HEK293 (cell line): ENCODE data around the gene PERCC1.

Experiments
- EGR2 ChIP-seq: fragments of 450-650 bp; formaldehyde crosslinking; IDR thresholded peaks from 2 replicates; pipeline ENCODE4 v1.5.1; 2016; ENCODE audit warnings: low read depth, missing biosample characterization, missing genetic modification characterization
- INSM2 ChIP-seq: fragments of 450-650 bp; formaldehyde crosslinking; IDR thresholded peaks from 2 replicates; pipeline ENCODE4 v1.5.1; 2016; ENCODE audit warnings: missing biosample characterization, missing genetic modification characterization
- KLF10 ChIP-seq: fragments of 450-650 bp; IDR thresholded peaks from 2 replicates; pipeline ENCODE4 v1.5.1; 2018; ENCODE audit warnings: missing biosample characterization, mild to moderate bottlenecking, missing genetic modification characterization
- MZF1 ChIP-seq: fragments of 450-650 bp; formaldehyde crosslinking; IDR thresholded peaks from 2 replicates; pipeline ENCODE4 v1.5.1; 2017; ENCODE audit warnings: missing biosample characterization, missing genetic modification characterization, borderline replicate concordance
- ZBTB20 ChIP-seq: fragments of 450-650 bp; formaldehyde crosslinking; IDR thresholded peaks from 2 replicates; pipeline ENCODE4 v1.5.1; 2016; ENCODE audit warnings: missing biosample characterization, missing genetic modification characterization
- ZBTB26 ChIP-seq: fragments of 450-650 bp; formaldehyde crosslinking; optimal IDR thresholded peaks from 2 replicates; pipeline ENCODE3; 2016; ENCODE audit warnings: missing biosample characterization, mild to moderate bottlenecking, missing genetic modification characterization
- ZFHX2 ChIP-seq: fragments of 450-650 bp; formaldehyde crosslinking; conservative IDR thresholded peaks from 2 replicates; pipeline ENCODE4 v1.5.1; 2016; ENCODE audit warnings: missing biosample characterization, missing genetic modification characterization
- ZFP3 ChIP-seq: fragments of 450-650 bp; formaldehyde crosslinking; IDR thresholded peaks from 2 replicates; pipeline ENCODE4 v1.5.1; 2016; ENCODE audit warnings: low read depth, missing biosample characterization, missing genetic modification characterization
- ZFP69B ChIP-seq: fragments of 450-650 bp; formaldehyde crosslinking; IDR thresholded peaks from 2 replicates; pipeline ENCODE4 v1.5.1; 2016; ENCODE audit warnings: missing biosample characterization, missing genetic modification characterization
- ZNF10 ChIP-seq: fragments of 450-650 bp; formaldehyde crosslinking; IDR thresholded peaks from 2 replicates; pipeline ENCODE4 v1.5.1; 2017; ENCODE audit warnings: missing biosample characterization, missing genetic modification characterization
- ZNF114 ChIP-seq: fragments of 450-650 bp; formaldehyde crosslinking; IDR thresholded peaks from 2 replicates; pipeline ENCODE4 v1.5.0; 2017; ENCODE audit warnings: missing biosample characterization, missing genetic modification characterization
- ZNF132 ChIP-seq: fragments of 450-650 bp; formaldehyde crosslinking; IDR thresholded peaks from 2 replicates; pipeline ENCODE4 v1.5.1; 2017; ENCODE audit warnings: missing biosample characterization, missing genetic modification characterization, borderline replicate concordance
- ZNF146 ChIP-seq: fragments of 450-650 bp; formaldehyde crosslinking; IDR thresholded peaks from 2 replicates; pipeline ENCODE4 v1.5.1; 2016; ENCODE audit warnings: missing biosample characterization, missing genetic modification characterization
- ZNF174 ChIP-seq: fragments of 450-650 bp; formaldehyde crosslinking; IDR thresholded peaks from 2 replicates; pipeline ENCODE4 v1.5.0; 2017; ENCODE audit warnings: missing biosample characterization, mild to moderate bottlenecking, missing genetic modification characterization
- ZNF175 ChIP-seq: fragments of 450-650 bp; formaldehyde crosslinking; IDR thresholded peaks from 2 replicates; pipeline ENCODE4 v1.5.1; 2016; ENCODE audit warnings: missing biosample characterization, missing genetic modification characterization
- ZNF211 ChIP-seq: fragments of 450-650 bp; formaldehyde crosslinking; IDR thresholded peaks from 2 replicates; pipeline ENCODE4 v1.5.1; 2016; ENCODE audit warnings: low read depth, missing biosample characterization, missing genetic modification characterization
- ZNF24 ChIP-seq: fragments of 450-650 bp; formaldehyde crosslinking; IDR thresholded peaks from 2 replicates; pipeline ENCODE4 v1.5.1; 2016; ENCODE audit warnings: missing biosample characterization, missing genetic modification characterization
- ZNF248 ChIP-seq: fragments of 450-650 bp; formaldehyde crosslinking; IDR thresholded peaks from 2 replicates; pipeline ENCODE4 v1.5.1; 2017; ENCODE audit warnings: missing biosample characterization, missing genetic modification characterization
- ZNF266 ChIP-seq: fragments of 450-650 bp; formaldehyde crosslinking; IDR thresholded peaks from 2 replicates; pipeline ENCODE4 v1.5.1; 2016; ENCODE audit warnings: missing biosample characterization, missing genetic modification characterization, low read depth
- ZNF302 ChIP-seq: fragments of 450-650 bp; formaldehyde crosslinking; IDR thresholded peaks from 2 replicates; pipeline ENCODE4 v1.5.1; 2016; ENCODE audit warnings: missing biosample characterization, missing genetic modification characterization, low read depth
- ZNF324 ChIP-seq: fragments of 450-650 bp; formaldehyde crosslinking; IDR thresholded peaks from 2 replicates; pipeline ENCODE4 v1.5.1; 2016; ENCODE audit warnings: missing biosample characterization, missing genetic modification characterization
- ZNF366 ChIP-seq: fragments of 450-650 bp; formaldehyde crosslinking; conservative IDR thresholded peaks from 2 replicates; pipeline ENCODE4 v1.5.1; 2016; ENCODE audit warnings: missing biosample characterization, missing genetic modification characterization
- ZNF473 ChIP-seq: fragments of 450-650 bp; formaldehyde crosslinking; IDR thresholded peaks from 2 replicates; pipeline ENCODE4 v1.5.1; 2017; ENCODE audit warnings: missing biosample characterization, missing genetic modification characterization
- ZNF544 ChIP-seq: fragments of 450-650 bp; formaldehyde crosslinking; IDR thresholded peaks from 2 replicates; pipeline ENCODE4 v1.5.0; 2017; ENCODE audit warnings: missing biosample characterization, missing genetic modification characterization
- ZNF558 ChIP-seq: fragments of 450-650 bp; formaldehyde crosslinking; IDR thresholded peaks from 2 replicates; pipeline ENCODE4 v1.5.1; 2016; ENCODE audit warnings: missing biosample characterization, missing genetic modification characterization
- ZNF585B ChIP-seq: fragments of 450-650 bp; formaldehyde crosslinking; IDR thresholded peaks from 2 replicates; pipeline ENCODE4 v1.5.1; 2016; ENCODE audit warnings: missing biosample characterization, missing genetic modification characterization
- ZNF600 ChIP-seq: fragments of 450-650 bp; formaldehyde crosslinking; IDR thresholded peaks from 2 replicates; pipeline ENCODE4 v1.5.1; 2016; ENCODE audit warnings: missing biosample characterization, missing genetic modification characterization
- ZNF623 ChIP-seq: fragments of 450-650 bp; formaldehyde crosslinking; IDR thresholded peaks from 2 replicates; pipeline ENCODE4 v1.5.1; 2016; ENCODE audit warnings: missing biosample characterization, missing genetic modification characterization
- ZNF677 ChIP-seq: fragments of 450-650 bp; IDR thresholded peaks from 2 replicates; pipeline ENCODE4 v1.5.0; 2018; ENCODE audit warnings: missing biosample characterization, mild to moderate bottlenecking, missing genetic modification characterization, moderate library complexity
- ZNF701 ChIP-seq: fragments of 450-650 bp; formaldehyde crosslinking; IDR thresholded peaks from 2 replicates; pipeline ENCODE4 v1.5.1; 2016; ENCODE audit warnings: missing biosample characterization, missing genetic modification characterization
- ZNF777 ChIP-seq: fragments of 450-650 bp; formaldehyde crosslinking; IDR thresholded peaks from 2 replicates; pipeline ENCODE4 v1.5.1; 2017; ENCODE audit warnings: missing biosample characterization, missing genetic modification characterization, borderline replicate concordance
- ZXDB ChIP-seq: fragments of 450-650 bp; formaldehyde crosslinking; IDR thresholded peaks from 2 replicates; pipeline ENCODE4 v1.5.1; 2016; ENCODE audit warnings: missing biosample characterization, missing genetic modification characterization
- TF ChIP-seq, protein P1 (sequence below): fragments of 450-650 bp; IDR thresholded peaks from 2 replicates; pipeline ENCODE4 v1.5.1; 2018; ENCODE audit warnings: missing biosample characterization, mild to moderate bottlenecking, missing genetic modification characterization
- TF ChIP-seq, protein P2 (sequence below): fragments of 450-650 bp; formaldehyde crosslinking; IDR thresholded peaks from 2 replicates; pipeline ENCODE4 v1.5.1; 2017; ENCODE audit warnings: missing biosample characterization, missing genetic modification characterization
- TF ChIP-seq, protein P3 (sequence below): fragments of 450-650 bp; formaldehyde crosslinking; IDR thresholded peaks from 2 replicates; pipeline ENCODE4 v1.5.1; 2016; ENCODE audit warnings: missing biosample characterization, missing genetic modification characterization

Gene PERCC1

GRCh38 chr16:1474796-1475551 lies 44.1 kb downstream of the PERCC1 start, which contains the start of gene CLCN7 (continued):
- TF ChIP-seq INSM2 (no peak; the same call in 1 of the 2 replicates), ZBTB20 (tag by site-specific recombination) (peak; percentile 84), ZNF175 (tag by site-specific recombination) (no peak), ZNF211 (no peak), ZNF324 (tag by site-specific recombination) (no peak), ZNF132 (tag by site-specific recombination) (no peak), ZNF248 (no peak), ZNF114 (tag by site-specific recombination) (no peak), ZNF366 (tag by site-specific recombination) (no peak), ZFP3 (no peak), ZNF677 (tag by site-specific recombination) (no peak), ZNF544 (tag by site-specific recombination) (no peak), ZNF585B (no peak), ZNF10 (tag by site-specific recombination) (0 out of 2 replicates have a peak, but pooled peaks have one; percentile 15), KLF10 (tag by site-specific recombination) (peak; percentile 57; the same call in 1 of the 2 replicates), EGR2 (peak; percentile 63; the same call in 1 of the 2 replicates), ZNF623 (no peak), ZNF302 (no peak), ZBTB26 (peak; percentile 88), ZFP69B (tag by site-specific recombination) (no peak), MZF1 (no peak), ZNF558 (no peak), ZNF701 (tag by site-specific recombination) (no peak), ZNF473 (tag by site-specific recombination) (no peak), ZNF24 (peak; percentile 67; the same call in 1 of the 2 replicates), ZNF777 (tag by site-specific recombination) (no peak), ZNF266 (tag by site-specific recombination) (no peak), ZNF600 (tag by site-specific recombination) (no peak), ZFHX2 (tag by site-specific recombination) (peak; percentile 75), ZNF146 (tag by site-specific recombination) (peak; percentile 51; the same call in 1 of the 2 replicates), ZNF174 (tag by site-specific recombination) (no peak), ZXDB (tag by site-specific recombination) (peak; percentile 71)
- TF ChIP-seq, protein P1, sequence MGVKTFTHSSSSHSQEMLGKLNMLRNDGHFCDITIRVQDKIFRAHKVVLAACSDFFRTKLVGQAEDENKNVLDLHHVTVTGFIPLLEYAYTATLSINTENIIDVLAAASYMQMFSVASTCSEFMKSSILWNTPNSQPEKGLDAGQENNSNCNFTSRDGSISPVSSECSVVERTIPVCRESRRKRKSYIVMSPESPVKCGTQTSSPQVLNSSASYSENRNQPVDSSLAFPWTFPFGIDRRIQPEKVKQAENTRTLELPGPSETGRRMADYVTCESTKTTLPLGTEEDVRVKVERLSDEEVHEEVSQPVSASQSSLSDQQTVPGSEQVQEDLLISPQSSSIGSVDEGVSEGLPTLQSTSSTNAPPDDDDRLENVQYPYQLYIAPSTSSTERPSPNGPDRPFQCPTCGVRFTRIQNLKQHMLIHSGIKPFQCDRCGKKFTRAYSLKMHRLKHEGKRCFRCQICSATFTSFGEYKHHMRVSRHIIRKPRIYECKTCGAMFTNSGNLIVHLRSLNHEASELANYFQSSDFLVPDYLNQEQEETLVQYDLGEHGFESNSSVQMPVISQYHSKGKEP (tag by site-specific recombination) = peak; percentile 34; the same call in 1 of the 2 replicates
- TF ChIP-seq, protein P2, sequence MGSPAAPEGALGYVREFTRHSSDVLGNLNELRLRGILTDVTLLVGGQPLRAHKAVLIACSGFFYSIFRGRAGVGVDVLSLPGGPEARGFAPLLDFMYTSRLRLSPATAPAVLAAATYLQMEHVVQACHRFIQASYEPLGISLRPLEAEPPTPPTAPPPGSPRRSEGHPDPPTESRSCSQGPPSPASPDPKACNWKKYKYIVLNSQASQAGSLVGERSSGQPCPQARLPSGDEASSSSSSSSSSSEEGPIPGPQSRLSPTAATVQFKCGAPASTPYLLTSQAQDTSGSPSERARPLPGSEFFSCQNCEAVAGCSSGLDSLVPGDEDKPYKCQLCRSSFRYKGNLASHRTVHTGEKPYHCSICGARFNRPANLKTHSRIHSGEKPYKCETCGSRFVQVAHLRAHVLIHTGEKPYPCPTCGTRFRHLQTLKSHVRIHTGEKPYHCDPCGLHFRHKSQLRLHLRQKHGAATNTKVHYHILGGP (tag by site-specific recombination) = no peak
- TF ChIP-seq, protein P3, sequence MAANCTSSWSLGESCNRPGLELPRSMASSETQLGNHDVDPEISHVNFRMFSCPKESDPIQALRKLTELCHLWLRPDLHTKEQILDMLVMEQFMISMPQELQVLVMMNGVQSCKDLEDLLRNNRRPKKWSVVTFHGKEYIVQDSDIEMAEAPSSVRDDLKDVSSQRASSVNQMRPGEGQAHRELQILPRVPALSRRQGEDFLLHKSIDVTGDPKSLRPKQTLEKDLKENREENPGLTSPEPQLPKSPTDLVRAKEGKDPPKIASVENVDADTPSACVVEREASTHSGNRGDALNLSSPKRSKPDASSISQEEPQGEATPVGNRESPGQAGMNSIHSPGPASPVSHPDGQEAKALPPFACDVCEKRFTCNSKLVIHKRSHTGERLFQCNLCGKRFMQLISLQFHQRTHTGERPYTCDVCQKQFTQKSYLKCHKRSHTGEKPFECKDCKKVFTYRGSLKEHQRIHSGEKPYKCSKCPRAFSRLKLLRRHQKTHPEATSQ (tag by site-specific recombination) = no peak
